NB4 (cell line): Measurements from ENCODE around the gene C20orf144.

Experiments used
- DNase-seq: peaks from one replicate; pipeline ENCODE4 v3.0.0; 2010; ENCODE audit warnings: low read depth
- H3K4me3 ChIP-seq: one replicate; pipeline ENCODE4 v1.5.1; 2011; ENCODE audit warnings: mild to moderate bottlenecking, low read depth, low read length, moderate library complexity
- MYC ChIP-seq: IDR thresholded peaks from 2 replicates; pipeline ENCODE4 v1.6.1; 2011; ENCODE audit warnings: low read depth, low read length
- POLR2A ChIP-seq: IDR thresholded peaks from 2 replicates; pipeline ENCODE4 v1.6.1; 2011; ENCODE audit warnings: mild to moderate bottlenecking; ENCODE audit not compliant: insufficient read length; ENCODE audit errors: extremely low read depth
- TF ChIP-seq, protein P1 (sequence below): IDR thresholded peaks from 2 replicates; pipeline ENCODE4 v1.6.1; 2011; ENCODE audit warnings: low read depth, low read length
- TF ChIP-seq, protein P2 (sequence below): IDR thresholded peaks from one replicate; pipeline ENCODE4 v1.5.1; 2012; ENCODE audit warnings: low read depth, low read length

The C20orf144 gene

DNA sequence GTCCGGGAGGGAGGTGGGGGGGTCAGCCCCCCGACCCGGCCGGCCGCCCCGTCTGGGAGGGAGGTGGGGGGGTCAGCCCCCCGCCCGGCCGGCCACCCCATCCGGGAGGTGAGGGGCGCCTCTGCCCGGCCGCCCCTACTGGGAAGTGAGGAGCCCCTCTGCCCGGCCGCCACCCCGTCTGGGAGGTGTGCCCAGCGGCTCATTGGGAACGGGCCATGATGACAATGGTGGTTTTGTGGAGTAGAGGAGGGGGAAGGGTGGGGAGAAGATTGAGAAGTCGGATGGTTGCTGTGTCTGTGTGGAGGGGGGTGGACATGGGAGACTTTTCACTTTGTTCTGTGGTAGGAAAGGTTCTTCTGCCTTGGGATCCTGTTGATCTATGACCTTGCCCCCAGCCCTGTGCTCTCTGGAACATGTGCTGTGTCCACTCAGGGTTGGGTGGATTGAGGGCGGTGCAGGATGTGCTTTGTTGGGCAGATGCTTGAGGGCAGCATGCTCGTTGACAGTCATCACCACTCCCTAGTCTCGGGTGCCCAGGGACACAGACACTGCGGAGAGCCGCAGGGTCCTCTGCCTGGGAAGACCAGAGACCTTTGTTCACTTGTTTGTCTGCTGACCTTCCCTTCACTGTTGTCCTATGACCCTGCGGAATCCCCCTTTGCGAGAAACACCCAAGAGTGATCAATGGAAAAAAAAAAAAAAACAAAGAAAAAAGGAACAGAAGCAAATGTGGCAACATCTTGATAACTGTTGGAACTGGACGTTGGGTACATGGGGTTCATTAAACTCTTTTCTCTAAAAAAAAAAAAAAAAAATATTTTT, 39.7 kb downstream of the C20orf144 start:
- DNase-seq = no peak
- H3K4me3 ChIP-seq = no peak overlapping the region
- TF ChIP-seq, protein P1, sequence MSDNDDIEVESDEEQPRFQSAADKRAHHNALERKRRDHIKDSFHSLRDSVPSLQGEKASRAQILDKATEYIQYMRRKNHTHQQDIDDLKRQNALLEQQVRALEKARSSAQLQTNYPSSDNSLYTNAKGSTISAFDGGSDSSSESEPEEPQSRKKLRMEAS = no peak
- TF ChIP-seq, protein P2, sequence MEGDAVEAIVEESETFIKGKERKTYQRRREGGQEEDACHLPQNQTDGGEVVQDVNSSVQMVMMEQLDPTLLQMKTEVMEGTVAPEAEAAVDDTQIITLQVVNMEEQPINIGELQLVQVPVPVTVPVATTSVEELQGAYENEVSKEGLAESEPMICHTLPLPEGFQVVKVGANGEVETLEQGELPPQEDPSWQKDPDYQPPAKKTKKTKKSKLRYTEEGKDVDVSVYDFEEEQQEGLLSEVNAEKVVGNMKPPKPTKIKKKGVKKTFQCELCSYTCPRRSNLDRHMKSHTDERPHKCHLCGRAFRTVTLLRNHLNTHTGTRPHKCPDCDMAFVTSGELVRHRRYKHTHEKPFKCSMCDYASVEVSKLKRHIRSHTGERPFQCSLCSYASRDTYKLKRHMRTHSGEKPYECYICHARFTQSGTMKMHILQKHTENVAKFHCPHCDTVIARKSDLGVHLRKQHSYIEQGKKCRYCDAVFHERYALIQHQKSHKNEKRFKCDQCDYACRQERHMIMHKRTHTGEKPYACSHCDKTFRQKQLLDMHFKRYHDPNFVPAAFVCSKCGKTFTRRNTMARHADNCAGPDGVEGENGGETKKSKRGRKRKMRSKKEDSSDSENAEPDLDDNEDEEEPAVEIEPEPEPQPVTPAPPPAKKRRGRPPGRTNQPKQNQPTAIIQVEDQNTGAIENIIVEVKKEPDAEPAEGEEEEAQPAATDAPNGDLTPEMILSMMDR = no peak
- TF ChIP-seq MYC (no peak), POLR2A (no peak)

GRCh38 chr20:33702861-33703260, 40.7 kb downstream of the C20orf144 start:
- DNase-seq = no peak
- no peak for TF ChIP-seq POLR2A
- TF ChIP-seq, protein P1 = no peak
- TF ChIP-seq, protein P2 = no peak
- no peak for TF ChIP-seq MYC
- H3K4me3 ChIP-seq = no peak overlapping the region

- TF ChIP-seq, protein P1 = no peak
- no peak for TF ChIP-seq POLR2A
- TF ChIP-seq, protein P2 = no peak
- TF ChIP-seq MYC = no peak
- DNase-seq = no peak
Measured at GRCh38 chr20:33703498-33704137, 41.5 kb downstream of the C20orf144 start.

GRCh38 chr20:33704197-33704924, 42.2 kb downstream of the C20orf144 start:
- TF ChIP-seq MYC (no peak), POLR2A (no peak)
- TF ChIP-seq, protein P1 = no peak
- TF ChIP-seq, protein P2 = no peak
- DNase-seq = no peak
- no peak overlapping the region for H3K4me3 ChIP-seq

More at GRCh38 chr20:33703498-33704137, 41.5 kb downstream of the C20orf144 start:
- H3K4me3 ChIP-seq = no peak overlapping the region

GRCh38 chr20:33707668-33708067, 45.5 kb downstream of the C20orf144 start:
- no peak overlapping the region for H3K4me3 ChIP-seq
- DNase-seq = no peak
- TF ChIP-seq, protein P2 = no peak
- TF ChIP-seq, protein P1 = no peak
- TF ChIP-seq MYC (no peak), POLR2A (no peak)
